ENCODE measurements around the gene OR4A15.

DNA sequence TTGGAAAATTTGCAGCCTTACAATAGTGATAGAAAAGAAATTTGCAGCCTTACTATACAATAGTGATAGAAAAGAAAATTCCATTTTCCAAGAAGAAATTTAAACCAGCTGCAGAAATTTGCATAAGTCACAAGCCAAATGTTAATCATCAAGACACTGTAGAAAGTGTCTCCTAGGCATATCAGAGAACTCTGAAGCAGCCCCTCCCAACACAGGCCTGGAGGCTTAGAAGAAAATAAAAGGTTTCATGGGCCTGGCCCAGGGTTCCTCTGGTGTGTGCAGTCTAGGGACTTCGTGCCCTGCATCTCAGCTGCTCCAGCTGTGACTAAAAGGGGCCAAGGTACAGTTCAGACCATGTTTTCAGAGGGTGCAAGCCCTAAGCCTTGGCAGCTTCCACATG is 18.7 kb upstream of the OR4A15 start:
- TF ChIP-seq EP300 (IDR thresholded peaks at IDR 0.05; ENCODE audit: borderline replicate concordance) (no peak), FOXM1 (IDR thresholded peaks at IDR 0.05; ENCODE audit: borderline replicate concordance, low read depth) (no peak), RAD21 (IDR thresholded peaks at IDR 0.05; ENCODE audit: low read depth) (no peak)
